ENCODE results near the gene SCRG1.

DNA sequence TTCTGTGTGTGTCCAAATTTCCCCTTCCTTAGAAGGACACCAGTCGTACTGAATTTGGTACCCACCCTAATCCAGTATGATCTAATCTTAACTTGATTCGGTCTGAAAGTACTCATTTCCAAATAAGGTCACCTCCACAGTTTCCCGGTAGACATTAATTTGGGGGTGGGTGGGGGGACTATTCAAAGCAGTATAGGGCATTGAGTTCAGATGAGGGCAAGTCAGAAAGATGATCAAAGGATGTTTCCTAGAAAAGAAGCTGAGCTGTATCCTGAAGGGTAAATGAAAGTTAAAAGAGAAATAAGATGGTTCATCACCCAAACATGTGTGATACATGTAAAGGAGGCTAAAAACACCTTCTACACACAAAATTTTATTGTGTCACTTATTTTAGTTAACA lies 42.0 kb upstream of the SCRG1 start:
- TF ChIP-seq, protein P1, sequence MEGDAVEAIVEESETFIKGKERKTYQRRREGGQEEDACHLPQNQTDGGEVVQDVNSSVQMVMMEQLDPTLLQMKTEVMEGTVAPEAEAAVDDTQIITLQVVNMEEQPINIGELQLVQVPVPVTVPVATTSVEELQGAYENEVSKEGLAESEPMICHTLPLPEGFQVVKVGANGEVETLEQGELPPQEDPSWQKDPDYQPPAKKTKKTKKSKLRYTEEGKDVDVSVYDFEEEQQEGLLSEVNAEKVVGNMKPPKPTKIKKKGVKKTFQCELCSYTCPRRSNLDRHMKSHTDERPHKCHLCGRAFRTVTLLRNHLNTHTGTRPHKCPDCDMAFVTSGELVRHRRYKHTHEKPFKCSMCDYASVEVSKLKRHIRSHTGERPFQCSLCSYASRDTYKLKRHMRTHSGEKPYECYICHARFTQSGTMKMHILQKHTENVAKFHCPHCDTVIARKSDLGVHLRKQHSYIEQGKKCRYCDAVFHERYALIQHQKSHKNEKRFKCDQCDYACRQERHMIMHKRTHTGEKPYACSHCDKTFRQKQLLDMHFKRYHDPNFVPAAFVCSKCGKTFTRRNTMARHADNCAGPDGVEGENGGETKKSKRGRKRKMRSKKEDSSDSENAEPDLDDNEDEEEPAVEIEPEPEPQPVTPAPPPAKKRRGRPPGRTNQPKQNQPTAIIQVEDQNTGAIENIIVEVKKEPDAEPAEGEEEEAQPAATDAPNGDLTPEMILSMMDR (IDR thresholded peaks at IDR 0.05; ENCODE audit: low read depth, low read length), result no peak
- no peak for TF ChIP-seq EZH2phosphoT487 (IDR thresholded peaks at IDR 0.05; ENCODE audit: low read depth)

Data from OCI-LY3 (cell line).